ENCODE data around the gene MYCBP2.
"Not testable (repeated sequence)": the region's sequence is repeated elsewhere in the genome, so short reads cannot be mapped to it uniquely, and the experiment has no call there.

Gene MYCBP2

DNA sequence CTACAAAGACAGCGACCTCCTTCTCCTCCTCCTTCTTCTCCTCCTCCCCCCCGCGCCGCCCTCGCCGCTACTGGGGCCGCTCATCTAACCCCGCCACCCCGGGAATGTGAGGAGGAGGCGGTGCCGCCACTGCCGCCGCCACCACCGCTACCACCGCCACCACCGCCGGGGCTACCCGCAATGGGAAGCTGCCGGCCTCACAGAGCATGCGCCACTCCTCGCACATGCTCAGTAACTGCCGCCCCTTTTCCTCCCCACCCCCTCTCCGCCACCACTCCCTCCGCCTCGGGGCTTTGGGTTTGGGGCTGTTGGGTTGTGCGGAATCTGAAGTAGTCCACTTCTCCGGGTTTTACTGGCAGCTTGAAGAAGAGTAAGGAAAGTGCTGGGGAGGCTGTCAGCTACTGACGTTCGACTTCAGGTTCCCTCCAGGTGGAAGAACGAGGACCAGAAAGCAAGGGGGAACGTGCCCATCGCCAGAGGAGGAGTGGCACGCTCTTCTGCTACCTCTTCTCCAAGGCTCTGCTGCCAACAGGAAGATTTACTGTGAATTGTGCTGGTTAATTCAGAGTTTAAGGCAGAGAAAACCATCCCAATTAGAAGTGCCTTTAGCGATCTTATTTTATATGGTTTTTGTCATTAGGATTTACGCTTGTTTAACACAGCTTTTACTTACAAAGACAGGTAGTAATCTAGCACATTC is at the start of gene MYCBP2:
Gene MYCBP2 (minus strand): TSS at position 190 of the 700 bp plus-strand sequence. CDS start 319 bp downstream, outside the sequence.
- peak; percentile 97 to 98 for DNase-seq

- no peak for DNase-seq
Measured at GRCh38 chr13:77375560-77376108, 48.7 kb upstream of the MYCBP2 start.

GRCh38 chr13:77374786-77375185 is 47.9 kb upstream of the MYCBP2 start:
- peak in 1 of 2 experiments; percentile 7 for DNase-seq

DNA sequence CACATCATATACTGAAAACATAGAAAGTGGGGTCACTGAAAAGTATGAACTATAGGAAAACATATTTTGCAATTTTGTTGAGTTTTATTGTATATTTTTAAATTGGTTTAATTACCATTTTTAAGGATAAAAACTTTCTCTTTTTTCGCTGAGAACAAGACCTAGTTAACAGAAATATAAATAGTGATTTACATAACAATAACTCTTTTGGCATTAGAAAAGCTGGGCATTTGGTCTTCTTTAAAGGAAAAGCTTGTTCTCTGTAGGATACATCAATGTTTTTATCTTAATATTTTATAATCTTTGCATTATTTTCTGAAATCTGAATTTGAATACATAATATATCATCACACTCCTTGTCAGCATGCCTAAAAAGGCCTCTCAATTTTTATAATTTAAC is 47.4 kb upstream of the MYCBP2 start:
- DNase-seq, result no peak

GRCh38 chr13:77373502-77373901 is 46.6 kb upstream of the MYCBP2 start:
- no peak for DNase-seq

- no peak for DNase-seq
Measured at GRCh38 chr13:77372275-77372674, 45.4 kb upstream of the MYCBP2 start.

GRCh38 chr13:77370888-77371287 is 44.0 kb upstream of the MYCBP2 start:
- DNase-seq, result no peak

GRCh38 chr13:77362166-77362565 is 35.3 kb upstream of the MYCBP2 start:
- DNase-seq, result no peak

DNA sequence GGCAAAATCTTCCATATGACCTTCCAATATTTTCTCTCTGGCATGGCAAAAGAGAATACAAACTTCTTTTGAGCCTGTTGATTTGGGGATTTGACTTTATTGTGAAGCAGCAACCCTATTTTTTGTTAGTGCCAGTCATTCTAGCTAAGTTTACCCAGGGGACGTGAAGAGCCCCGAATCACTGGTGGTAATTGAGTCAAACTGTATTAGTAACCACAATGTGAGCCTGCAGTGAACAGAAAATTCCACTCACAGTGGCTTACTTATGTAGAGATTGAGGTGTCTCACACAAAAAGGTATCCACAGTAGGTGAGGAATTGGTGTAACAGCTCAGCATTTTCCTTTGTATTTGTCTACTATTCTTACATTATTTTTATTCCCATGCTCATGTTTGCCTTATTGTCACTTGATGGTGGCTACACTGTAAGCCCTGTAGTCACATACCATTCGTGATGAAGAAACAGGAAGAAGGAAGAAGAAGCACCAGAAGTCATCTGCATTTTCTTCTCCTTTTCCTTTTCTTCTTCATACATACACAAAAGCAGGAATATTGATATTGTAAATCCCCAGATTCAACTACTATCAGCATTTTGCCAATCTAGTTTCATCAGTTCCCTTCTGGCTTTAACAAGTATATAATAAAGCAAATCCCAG is 33.3 kb upstream of the MYCBP2 start:
- no peak for DNase-seq

- no peak for DNase-seq
Measured at GRCh38 chr13:77359171-77359570, 32.3 kb upstream of the MYCBP2 start.

GRCh38 chr13:77358001-77358400 is 31.1 kb upstream of the MYCBP2 start:
- DNase-seq, result no peak

DNA sequence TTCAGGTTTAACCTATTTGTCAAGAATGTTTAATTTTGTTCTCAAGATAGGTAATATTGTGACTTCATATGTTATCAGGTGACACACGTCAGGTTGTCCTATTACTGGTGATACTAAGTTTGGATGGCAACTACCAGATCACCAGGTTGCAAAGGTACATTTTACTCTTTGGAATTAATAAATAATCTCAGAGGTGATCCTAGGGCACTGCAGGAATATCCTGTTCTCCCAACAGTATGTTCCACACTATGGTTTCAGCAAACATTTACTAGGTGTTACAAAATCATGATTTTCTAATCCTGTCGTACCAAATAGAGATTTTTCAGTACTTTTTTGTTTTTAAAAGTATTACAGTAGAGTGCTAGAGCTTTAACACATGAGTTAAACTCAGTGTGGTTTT is 29.3 kb upstream of the MYCBP2 start:
- no peak for DNase-seq

DNA sequence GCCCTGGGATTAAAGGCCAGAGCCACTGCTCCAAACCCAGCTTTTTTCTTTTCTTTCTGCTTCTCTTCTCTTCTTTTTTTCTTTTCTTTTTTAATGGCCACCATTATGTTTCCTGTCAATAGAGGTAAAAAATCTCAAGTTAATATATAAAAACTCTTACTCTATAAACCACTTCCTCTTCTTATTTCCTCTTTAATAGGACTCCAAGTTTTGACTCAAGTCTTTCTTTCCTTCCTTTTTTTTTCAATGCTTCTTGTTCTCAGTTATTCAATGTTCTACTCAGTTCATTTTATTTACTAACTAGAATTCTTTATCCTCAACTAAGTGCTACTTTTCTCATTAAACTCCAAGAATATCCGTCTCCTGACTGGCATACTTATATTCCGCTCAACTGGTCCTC is 27.1 kb upstream of the MYCBP2 start:
- no peak for DNase-seq

DNA sequence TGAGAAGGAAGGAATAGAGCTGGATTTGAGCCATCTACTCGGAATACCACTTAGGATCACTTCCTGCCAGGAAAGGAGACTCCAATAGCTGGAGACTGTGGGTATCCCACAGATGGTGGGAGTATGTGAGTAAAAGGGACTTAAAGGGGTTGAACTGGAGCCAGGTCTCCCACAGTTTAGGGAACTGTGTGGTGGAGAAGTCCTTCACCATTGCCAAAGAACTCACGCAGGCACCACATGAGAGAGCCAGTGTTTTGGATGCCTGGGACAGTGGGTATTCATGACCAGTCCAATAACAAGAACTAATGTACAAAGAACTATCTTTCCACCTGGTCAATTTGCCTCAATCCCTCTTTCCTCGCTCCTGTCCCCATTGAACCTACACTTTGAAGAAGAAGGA is 24.4 kb upstream of the MYCBP2 start:
- no peak for DNase-seq

DNA sequence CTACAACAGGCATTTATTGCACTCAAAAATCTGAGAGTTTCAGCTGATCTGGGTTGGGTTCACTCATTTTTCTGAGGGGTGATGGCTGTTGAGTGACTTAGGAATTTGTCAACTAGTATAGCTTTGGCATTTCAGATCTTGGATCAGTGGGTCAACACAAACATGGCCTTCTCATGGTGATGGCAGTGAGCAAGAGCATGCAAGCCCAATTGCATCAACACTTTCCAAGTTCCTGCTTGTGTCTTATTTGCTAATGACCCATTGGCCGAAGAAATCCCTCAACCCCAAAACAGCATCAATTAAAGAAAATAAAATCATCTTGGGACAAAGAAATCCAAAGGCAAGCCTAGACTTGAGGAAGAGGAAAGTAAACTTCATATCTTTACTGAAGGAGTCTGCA is 23.9 kb upstream of the MYCBP2 start:
- DNase-seq, result no peak

GRCh38 chr13:77349365-77349764 is 22.5 kb upstream of the MYCBP2 start:
- no peak for DNase-seq

GRCh38 chr13:77347351-77347750 is 20.5 kb upstream of the MYCBP2 start:
- DNase-seq, result not testable (repeated sequence)

DNA sequence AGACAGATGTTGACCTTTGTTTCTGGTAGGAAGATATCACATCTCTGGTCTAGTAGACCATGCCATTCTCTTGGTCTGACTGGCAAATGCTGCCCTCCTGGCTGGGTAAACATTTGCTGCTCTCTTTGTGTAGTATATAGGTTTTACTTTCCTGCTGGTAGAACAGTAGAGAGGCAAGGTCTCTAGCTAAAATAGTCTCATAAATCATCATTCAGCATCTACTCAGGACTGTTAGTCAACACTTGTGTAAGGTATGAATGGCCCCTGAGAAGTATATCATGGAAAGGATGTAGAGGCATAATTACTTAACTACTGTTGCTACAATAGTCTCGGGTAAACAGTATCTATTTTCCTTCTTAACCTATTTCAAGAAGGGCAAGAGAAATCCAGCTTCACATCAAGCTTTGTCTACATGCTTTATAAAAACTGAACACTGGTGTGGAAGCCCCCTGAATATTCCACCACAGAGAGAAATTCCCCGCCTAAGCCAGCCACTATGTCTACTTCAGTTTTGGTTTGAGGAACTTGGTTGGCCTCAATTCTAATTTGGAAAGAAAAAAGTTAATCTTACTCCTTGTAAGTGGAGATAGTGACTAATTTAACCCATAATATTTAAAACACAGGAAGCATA is 18.4 kb upstream of the MYCBP2 start:
- DNase-seq, result peak in 1 of 2 experiments; percentile 32

DNA sequence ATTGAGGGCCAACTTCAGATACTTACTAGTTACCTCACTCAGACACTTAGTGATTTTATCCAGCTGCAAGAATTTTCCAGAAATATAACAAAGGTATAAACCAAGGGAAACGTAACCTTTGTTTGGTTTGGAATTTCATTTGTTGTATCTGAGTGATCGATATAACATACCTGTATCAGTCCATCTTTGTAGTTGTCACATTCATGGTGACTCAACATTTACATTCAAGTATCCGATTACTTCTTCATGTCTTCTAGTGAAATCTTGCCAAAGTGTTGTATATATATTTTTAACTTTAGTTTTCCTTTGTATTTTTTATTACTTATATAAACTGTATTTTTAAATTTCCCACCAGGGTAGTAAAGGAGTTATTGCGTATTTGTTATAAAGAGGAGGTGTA is 16.9 kb upstream of the MYCBP2 start:
- no peak for DNase-seq

- DNase-seq, result no peak
Measured at GRCh38 chr13:77339408-77339807, 12.5 kb upstream of the MYCBP2 start.

DNA sequence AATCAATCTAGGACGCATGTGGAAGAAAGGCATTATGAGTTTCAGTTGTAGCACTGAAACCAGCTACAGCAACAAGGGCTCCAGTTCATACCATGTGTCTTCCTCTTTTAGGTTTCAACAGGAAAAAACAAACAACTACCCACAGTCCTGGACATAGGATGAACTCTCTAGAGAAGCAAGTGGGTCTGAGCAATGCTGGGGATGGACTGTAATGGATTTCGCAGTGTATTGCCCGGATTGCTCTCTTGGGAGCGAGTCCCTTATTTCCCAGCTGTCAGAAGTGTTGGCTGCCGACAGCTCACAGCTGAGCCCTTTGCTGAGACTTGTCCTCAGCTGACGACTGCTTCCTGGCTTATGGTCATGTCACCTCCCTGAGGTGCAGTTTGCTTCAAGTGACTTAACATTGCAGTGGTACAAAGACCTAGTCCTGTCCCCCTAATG is 12.1 kb upstream of the MYCBP2 start:
- no peak for DNase-seq

- no peak for DNase-seq
Measured at GRCh38 chr13:77338329-77338728, 11.4 kb upstream of the MYCBP2 start.

- no peak for DNase-seq
Measured at GRCh38 chr13:77337159-77337558, 10.3 kb upstream of the MYCBP2 start.

DNA sequence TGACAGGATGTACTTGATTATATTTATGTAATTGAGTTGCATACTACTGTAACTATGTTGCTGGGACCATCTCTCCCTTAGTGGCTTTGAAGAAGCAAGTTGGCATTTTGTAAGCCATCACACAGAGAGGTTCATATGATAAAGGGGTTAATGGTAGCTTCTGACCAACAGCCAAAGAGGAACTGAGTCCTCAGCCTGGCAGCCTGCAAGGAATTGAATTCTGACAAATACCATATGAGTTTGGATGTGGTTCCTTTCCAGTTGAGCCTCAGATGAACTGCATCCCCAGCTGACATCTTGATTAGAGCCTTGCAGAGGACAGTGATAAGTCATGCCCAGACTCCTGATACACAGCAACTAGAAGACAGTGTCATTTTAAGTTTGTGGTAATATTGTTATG is 8.6 kb upstream of the MYCBP2 start:
- DNase-seq, result no peak

Measured in activated CD4-positive, alpha-beta T cell treated with anti-CD3 and anti-CD28 coated beads, Interleukin-2, amount 50 U/mL, for 48 hours (primary cell).